OCI-M1 (cell line): ENCODE results near the gene LBH.

Source experiments
- DNase-seq: peaks from one replicate; lab custom pipeline; 2025; lab: John Stamatoyannopoulos, UW

The LBH gene

DNA sequence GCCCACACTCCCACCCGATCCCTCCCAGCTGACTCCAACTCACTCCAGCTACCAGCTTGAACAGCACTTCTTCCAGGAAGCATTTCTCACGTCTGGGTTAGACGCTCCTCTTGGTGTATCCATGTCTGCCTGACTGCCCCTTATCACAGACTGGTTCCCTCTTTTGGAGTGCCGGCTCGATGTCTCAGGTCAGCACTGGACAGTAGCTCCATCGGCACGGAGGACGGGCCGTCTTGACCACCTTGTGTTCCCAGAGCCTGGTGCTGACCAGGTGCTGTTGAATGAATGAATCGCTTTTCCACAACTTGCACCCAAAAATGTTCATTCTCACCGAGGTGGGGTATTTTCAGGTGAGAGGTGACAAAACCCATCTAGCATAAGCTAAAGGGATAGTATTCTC lies 71.8 kb downstream of the LBH start:
- no peak for DNase-seq

DNA sequence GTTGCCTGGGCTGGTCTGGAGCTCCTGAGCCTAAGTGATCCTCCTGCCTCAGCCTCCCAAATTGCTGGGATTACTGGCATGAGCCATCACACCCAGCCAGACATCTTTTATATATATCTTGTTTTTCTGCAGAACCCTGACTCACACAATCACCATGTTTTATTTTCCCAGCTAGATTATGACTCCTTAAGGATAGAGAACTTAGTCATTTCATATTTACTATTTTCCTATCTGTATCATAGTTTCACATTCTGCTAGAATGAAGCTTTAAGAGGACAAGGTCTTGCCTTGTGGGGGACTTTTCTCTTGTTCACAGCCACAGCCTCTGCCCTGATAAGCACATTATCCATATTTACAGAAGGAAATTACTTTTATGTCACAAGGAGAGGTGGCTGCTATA lies 73.9 kb downstream of the LBH start:
- DNase-seq: no peak

DNA sequence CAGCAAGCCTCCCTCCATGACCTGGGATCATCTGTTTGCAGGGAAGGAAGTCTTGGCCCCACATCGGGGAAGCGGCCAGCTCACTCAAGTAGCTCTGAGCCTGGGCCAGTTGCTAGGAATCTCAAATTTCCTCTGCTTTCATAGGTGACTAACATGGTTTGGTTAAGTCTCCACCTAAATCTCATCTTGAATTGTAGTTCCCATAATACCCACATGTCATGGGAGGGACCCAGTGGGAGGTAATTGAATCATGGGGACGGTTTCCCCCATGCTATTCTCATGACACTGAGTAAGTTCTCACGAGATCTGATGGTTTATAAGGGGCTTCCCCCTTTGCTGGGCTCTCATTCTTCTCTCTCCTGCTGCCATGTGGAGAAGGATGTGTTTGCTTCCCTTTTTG lies 75.2 kb downstream of the LBH start:
- no peak for DNase-seq

DNA sequence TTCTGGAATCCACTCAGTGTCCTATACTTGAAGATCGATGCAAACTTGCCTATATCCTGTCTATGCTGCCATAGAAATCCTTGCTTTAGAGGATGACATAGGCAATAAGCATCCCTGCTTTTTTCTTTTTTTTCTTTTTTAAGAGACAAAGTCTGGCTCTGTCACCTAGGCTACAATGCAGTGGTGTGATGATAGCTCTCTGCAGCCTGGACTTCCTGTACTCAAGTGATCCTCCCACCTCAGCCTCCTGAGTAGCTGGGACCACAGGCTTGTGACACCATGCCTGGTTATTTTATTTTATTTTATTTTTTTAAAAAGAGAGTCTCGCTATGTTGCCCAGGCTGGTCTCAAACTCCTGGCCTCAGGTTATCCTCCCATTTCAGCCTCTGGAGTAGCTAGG lies 76.9 kb downstream of the LBH start:
- DNase-seq: no peak
